ENCODE results near the gene CYP8B1. TPM values are rescaled to one million over a fixed set of nuclear protein-coding genes. Genes with fewer than 3 reads are reported as not detected.

CYP8B1 gene
- total and polyA plus RNA-seq, 9 of the 15 experiments (the other 6 are each of a cell fraction or from before 2014, with no cell fraction given), result 0.04 TPM; not detected in 8

- TF ChIP-seq NCOA4 (IDR thresholded peaks at IDR 0.05; ENCODE audit: partially characterized antibody) (no peak), ESRRA (IDR thresholded peaks at IDR 0.05; ENCODE audit: borderline replicate concordance, low read depth) (no peak), SREBF1 (IDR thresholded peaks at IDR 0.05; ENCODE audit: borderline replicate concordance, low read depth, low read length) (no peak), MGA (IDR thresholded peaks at IDR 0.05) (peak; percentile 76; the same call in 1 of the 2 replicates), ZNF79 (CRISPR knock-in tag; IDR thresholded peaks at IDR 0.05; ENCODE audit: low read depth) (no peak), CTBP1 (IDR thresholded peaks at IDR 0.05; ENCODE audit: borderline replicate concordance) (no peak), ZNF449 (CRISPR knock-in tag; IDR thresholded peaks at IDR 0.05) (no peak), XRCC5 (IDR thresholded peaks at IDR 0.05; ENCODE audit: low read depth, low read length) (no peak), ZNF408 (CRISPR knock-in tag; IDR thresholded peaks at IDR 0.05; ENCODE audit: low read depth) (no peak), FOXJ2 (tag; IDR thresholded peaks at IDR 0.05) (no peak)
Measured at GRCh38 chr3:42906070-42906847, 30.6 kb upstream of the CYP8B1 start, which contains the start of gene ZNF662 (continued).

Data from K562 (cell line).